Kidney epithelial cell (primary cell): ENCODE data around the gene COCH. TPM values are rescaled to one million over a fixed set of nuclear protein-coding genes. Genes with fewer than 3 reads are reported as not detected.
"Not testable (repeated sequence)": the region's sequence is repeated elsewhere in the genome, so short reads cannot be mapped to it uniquely, and the experiment has no call there.

Source experiments
- DNase-seq: peaks from one replicate; pipeline ENCODE4 v3.0.0-alpha.2; 2010; ENCODE audit warnings: low read depth
- H3K27me3 ChIP-seq: 2 replicates; pipeline ENCODE4 v1.6.0; 2011; ENCODE audit warnings: low read length; ENCODE audit not compliant: control insufficient read depth, insufficient read depth
- H3K36me3 ChIP-seq: 2 replicates; pipeline ENCODE4 v1.5.1; 2011; ENCODE audit warnings: low read length; ENCODE audit not compliant: control insufficient read depth, insufficient read depth
- H3K4me3 ChIP-seq: 2 replicates; pipeline ENCODE4 v1.5.1; 2011; ENCODE audit warnings: low read depth, mild to moderate bottlenecking, control low read depth, low read length
- total RNA-seq: library from RNA; depleted of rRNA; stranded (reverse); fragments of >200 nt; gene quantifications from 2 replicates; pipeline ENCODE4 v1.2.3, GENCODE V29; 2015
- TF ChIP-seq, protein P1 (sequence below): IDR thresholded peaks from 2 replicates; pipeline ENCODE4 v1.5.1; 2011; ENCODE audit warnings: mild to moderate bottlenecking, moderate library complexity, low read length, control low read depth, inconsistent platforms; ENCODE audit not compliant: insufficient read depth, poor library complexity, severe bottlenecking

Gene COCH
- total RNA-seq, 1 donor from 2014 or later = 16.4 TPM

- Histone ChIP-seq H3K27me3 (no peaks in the 10 kb centered on the region), H3K4me3 (no peak overlapping the region), H3K36me3 (no peaks in the 10 kb centered on the region)
- no peak for DNase-seq
- TF ChIP-seq, protein P1, sequence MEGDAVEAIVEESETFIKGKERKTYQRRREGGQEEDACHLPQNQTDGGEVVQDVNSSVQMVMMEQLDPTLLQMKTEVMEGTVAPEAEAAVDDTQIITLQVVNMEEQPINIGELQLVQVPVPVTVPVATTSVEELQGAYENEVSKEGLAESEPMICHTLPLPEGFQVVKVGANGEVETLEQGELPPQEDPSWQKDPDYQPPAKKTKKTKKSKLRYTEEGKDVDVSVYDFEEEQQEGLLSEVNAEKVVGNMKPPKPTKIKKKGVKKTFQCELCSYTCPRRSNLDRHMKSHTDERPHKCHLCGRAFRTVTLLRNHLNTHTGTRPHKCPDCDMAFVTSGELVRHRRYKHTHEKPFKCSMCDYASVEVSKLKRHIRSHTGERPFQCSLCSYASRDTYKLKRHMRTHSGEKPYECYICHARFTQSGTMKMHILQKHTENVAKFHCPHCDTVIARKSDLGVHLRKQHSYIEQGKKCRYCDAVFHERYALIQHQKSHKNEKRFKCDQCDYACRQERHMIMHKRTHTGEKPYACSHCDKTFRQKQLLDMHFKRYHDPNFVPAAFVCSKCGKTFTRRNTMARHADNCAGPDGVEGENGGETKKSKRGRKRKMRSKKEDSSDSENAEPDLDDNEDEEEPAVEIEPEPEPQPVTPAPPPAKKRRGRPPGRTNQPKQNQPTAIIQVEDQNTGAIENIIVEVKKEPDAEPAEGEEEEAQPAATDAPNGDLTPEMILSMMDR = no peak
Measured at GRCh38 chr14:30888480-30889243, 14.3 kb downstream of the COCH start.

DNA sequence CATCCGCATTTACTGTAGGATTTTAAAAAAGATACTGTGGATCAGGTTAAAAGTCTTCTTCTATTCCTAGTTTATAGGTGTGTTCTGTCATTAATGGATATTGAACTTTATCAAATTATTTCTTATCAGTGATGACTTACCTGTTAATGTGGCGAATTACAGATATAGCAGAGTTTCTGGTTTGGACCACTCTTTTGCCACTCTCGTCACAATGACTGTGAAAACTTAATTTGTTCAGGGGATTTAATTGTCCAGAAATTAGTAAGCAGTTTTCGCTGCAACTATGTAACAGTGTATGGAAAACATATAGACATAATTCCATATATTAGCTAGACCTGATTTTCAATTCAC, 14.9 kb downstream of the COCH start:
- Histone ChIP-seq H3K36me3 (no peaks in the 10 kb centered on the region), H3K27me3 (no peaks in the 10 kb centered on the region), H3K4me3 (no peak overlapping the region)
- TF ChIP-seq, protein P1 = no peak
- DNase-seq = no peak

GRCh38 chr14:30893819-30894218, 19.5 kb downstream of the COCH start:
- DNase-seq = no peak
- TF ChIP-seq, protein P1 = no peak
- no peak overlapping the region for H3K4me3 ChIP-seq
- H3K27me3 ChIP-seq = no peaks in the 10 kb centered on the region
- no peaks in the 10 kb centered on the region for H3K36me3 ChIP-seq

DNA sequence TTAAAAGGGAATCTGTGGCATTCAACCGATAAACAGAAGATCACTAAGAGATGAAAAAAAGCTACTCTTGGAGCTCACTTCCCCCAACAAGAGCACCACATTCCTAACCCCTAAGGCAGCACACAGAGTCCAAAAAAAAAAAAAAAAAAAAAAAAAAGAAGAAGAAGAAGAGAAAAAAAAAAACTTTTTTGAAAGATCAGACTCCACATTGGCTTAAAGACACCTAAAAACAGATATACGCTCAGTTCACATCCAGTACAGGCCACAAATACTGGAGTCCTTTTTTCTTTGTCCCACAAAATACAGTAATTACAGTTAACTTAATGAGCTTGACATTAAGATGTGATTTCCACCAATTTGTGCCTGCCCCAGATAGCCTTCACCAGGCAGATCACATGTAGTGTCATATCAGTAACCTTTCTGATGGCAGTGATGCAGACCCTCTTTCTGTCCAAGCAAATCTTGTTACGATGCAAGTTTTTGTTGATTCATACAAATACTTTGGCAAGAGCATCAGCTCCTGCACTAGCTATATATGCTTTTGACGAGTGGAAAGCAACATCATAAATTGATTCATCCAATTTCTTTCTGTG, 20.7 kb downstream of the COCH start:
- TF ChIP-seq, protein P1 = no peak
- no peaks in the 10 kb centered on the region for H3K36me3 ChIP-seq
- H3K27me3 ChIP-seq = no peaks in the 10 kb centered on the region

DNA sequence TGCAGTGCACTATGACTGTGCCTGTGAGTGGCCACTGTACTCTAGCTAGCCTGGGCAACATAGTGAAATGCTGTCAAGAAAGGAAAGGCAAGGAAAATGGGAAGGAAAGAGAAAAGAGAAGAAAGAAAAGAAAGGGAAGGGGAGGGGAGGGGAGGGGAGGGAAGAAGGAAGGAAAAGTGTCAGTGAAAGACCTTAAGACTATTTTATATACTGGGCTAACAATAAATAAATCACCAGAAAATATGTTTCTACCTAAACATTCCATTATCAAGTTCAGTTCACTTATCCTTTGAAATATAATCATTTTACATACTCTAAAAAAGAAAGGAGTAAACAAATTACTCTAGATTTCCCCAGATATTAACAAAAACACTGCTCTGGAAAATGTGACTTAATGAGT, 22.1 kb downstream of the COCH start:
- TF ChIP-seq, protein P1 = no peak
- Histone ChIP-seq H3K4me3 (no peak overlapping the region), H3K27me3 (no peaks in the 10 kb centered on the region), H3K36me3 (no peaks in the 10 kb centered on the region)
- DNase-seq = no peak

More for the DNA sequence above, 20.7 kb downstream of the COCH start:
- no peak for DNase-seq
- H3K4me3 ChIP-seq = no peak overlapping the region

DNA sequence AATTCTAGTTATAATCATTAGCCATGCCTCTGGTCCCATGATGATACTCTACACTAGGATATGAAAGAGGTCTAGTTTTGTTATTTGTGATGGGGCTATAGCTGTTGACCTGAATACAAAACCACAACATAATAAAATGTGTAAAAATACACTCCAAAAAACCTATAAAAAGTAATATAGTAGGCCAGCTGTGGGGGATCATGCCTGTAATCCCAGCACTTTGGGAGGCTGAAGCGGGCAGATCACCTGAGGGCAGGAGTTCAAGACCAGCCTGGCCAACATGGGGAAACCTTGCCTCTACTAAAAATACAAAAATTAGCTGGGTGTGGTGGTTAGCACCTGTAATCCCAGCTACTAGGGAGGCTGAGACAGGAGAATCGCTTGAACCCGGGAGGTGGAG, 22.8 kb downstream of the COCH start:
- H3K27me3 ChIP-seq, H3K4me3 ChIP-seq, H3K36me3 ChIP-seq: not testable (repeated sequence)

More for the DNA sequence above, 22.8 kb downstream of the COCH start:
- DNase-seq = not testable (repeated sequence)
